Measurements from ENCODE around the gene MEF2A.

MEF2A gene

DNA sequence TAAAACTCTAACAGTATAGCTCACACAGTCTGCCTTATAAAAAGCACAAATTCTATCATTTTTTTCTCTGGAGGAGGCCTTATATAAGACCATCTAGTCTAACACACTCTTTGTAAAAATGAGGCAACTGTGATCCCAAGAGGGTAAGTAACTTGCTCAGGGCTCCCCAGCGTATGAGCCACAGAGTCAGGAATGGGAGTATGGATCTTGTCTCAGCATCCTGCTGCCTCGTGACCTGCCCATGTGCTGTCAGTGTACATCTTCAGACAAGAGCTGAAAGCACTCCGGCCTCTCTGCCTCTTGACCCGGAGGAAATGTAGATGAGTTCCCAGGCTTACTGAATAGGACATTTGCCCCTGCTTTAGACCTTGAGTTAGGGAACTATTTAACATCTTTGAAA, 28.4 kb upstream of the MEF2A start:
- H3K27ac ChIP-seq: no peak overlapping the region
- TF ChIP-seq, protein P1, sequence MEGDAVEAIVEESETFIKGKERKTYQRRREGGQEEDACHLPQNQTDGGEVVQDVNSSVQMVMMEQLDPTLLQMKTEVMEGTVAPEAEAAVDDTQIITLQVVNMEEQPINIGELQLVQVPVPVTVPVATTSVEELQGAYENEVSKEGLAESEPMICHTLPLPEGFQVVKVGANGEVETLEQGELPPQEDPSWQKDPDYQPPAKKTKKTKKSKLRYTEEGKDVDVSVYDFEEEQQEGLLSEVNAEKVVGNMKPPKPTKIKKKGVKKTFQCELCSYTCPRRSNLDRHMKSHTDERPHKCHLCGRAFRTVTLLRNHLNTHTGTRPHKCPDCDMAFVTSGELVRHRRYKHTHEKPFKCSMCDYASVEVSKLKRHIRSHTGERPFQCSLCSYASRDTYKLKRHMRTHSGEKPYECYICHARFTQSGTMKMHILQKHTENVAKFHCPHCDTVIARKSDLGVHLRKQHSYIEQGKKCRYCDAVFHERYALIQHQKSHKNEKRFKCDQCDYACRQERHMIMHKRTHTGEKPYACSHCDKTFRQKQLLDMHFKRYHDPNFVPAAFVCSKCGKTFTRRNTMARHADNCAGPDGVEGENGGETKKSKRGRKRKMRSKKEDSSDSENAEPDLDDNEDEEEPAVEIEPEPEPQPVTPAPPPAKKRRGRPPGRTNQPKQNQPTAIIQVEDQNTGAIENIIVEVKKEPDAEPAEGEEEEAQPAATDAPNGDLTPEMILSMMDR (conservative IDR thresholded peaks at IDR 0.05): no peak
- TF ChIP-seq ZFX (IDR thresholded peaks at IDR 0.05): no peak

DNA sequence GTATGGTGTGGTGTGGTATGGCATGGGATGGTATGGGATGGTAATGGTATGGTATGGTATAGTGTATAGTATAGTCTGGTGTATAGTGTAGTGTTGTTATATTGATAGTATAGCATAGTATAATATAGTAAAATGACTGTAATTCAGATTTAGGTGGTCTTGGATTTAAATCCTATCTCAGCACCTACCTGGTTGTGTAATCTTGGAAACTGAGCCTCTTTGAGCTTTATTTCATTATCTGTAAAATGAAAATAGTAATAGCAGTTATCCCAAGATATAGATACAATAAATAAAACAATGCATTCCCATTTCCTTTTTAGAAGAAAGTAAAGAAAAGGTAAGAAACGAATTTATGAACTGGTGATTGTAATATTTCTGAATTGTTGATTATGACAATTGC, 27.5 kb upstream of the MEF2A start:
- no peak overlapping the region for H3K27ac ChIP-seq

DNA sequence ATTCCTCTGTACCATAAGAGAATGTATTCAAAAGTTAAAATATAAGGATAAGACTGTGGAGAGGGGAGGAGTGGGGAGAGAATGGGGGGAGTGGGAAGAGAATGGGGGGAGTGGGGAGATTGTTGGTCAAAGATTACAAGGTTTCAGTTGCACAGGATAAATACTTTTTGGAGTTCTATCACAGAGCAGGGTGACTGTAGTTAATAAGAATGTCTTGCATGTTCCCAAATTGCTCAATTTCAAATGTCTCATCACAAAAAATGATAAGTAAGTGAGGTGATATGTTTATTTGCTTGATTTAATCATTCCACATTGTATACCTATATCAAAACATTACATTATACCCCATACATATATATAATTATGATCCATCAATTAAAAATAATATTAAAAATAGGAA, 23.0 kb upstream of the MEF2A start:
- TF ChIP-seq, protein P1 (conservative IDR thresholded peaks at IDR 0.05): no peak
- TF ChIP-seq ZFX (IDR thresholded peaks at IDR 0.05): no peak
- H3K27ac ChIP-seq: no peak overlapping the region

More for the DNA sequence above, 27.5 kb upstream of the MEF2A start:
- TF ChIP-seq ZFX (IDR thresholded peaks at IDR 0.05): no peak

DNA sequence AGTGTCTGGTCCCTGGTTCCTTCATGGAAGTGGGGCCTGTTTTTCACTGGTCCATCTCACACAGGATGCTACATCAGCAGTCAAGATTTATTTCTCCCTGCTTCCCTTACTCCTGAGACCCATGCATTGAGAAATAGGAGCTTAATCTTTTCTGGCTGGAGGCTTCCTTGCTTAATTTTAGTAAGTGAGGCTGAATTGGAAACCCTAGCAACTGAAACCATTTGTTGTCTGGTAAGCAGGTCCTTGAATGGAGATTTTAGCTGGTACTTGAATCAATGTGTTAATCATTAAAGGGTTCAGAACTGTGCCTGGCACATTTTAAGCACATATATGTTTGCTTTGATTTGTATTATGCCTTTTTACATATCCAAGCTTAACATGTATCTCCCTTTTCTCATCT, 20.2 kb upstream of the MEF2A start:
- H3K27ac ChIP-seq: no peak overlapping the region
- TF ChIP-seq, protein P1 (conservative IDR thresholded peaks at IDR 0.05): no peak
- no peak for TF ChIP-seq ZFX (IDR thresholded peaks at IDR 0.05)

DNA sequence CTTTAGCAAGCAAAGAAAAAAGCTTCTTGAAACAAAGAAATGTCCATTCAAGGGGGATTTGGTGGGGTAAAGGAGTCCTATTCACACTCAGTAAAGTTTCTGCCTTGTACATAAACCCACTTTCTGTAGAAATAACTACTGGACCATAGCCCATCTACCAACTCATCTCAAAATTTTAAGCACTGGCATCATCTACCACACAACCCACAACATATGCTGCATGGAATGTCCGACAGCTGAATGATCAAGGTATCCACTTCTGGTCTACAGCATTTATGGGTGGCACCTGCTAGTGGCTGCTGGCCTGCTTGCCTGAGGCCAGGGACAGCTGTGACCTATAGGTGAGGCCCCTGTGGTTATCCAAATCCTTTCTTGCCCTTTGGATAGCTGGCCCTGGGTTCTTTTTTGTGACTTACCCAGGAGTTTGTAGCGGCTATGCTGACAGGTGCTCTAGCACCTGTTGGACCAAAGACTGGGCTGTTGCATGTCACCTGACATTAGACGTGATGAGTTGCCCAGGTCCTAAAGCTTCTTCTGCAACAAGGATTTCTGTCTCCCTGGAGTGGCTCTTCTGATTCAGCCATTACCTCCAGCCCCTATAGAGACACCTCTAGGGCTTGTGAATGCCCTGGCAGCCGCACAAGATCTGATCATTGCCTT, 19.2 kb upstream of the MEF2A start:
- no peak overlapping the region for H3K27ac ChIP-seq
- TF ChIP-seq, protein P1 (conservative IDR thresholded peaks at IDR 0.05): no peak
- TF ChIP-seq ZFX (IDR thresholded peaks at IDR 0.05): no peak

DNA sequence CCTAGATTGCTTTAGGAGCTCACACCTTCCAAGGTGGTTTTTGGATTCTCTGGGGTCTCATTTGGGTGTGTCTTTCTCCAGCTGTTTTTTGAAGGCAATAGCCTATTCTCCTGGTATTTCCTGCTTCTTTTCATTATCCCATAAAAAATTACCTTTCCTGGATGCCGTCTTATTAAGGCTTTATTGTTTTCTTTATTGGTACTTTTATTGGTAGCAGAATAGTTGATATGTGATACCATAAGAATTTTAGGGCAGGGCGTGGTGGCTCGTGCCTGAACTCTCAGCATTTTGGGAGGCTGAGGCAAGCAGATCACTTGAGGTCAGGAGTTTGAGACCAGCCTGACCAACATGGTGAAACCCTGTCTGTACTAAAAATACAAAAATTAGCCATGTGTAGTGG, 18.3 kb upstream of the MEF2A start:
- TF ChIP-seq, protein P1 (conservative IDR thresholded peaks at IDR 0.05): no peak
- TF ChIP-seq ZFX (IDR thresholded peaks at IDR 0.05): no peak

DNA sequence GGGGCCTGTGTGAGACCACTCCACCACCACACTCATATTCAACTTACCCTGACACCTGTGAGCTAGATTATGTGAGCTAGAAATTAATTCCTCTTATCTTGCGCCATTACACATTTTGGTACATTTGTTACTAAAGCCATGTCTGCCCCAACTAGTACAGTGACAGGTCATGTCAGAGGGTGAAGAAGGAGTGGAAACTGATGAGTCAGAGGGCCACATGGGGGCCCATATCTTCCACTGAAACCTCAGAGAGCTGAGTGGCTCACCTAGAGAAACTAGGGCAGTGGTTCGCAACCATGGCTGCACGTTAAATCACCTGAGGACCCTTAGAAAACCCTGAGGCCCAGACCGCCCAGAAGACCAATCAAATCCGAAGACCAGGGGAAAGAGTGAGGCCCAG, 15.7 kb upstream of the MEF2A start:
- H3K27ac ChIP-seq: no peak overlapping the region
- TF ChIP-seq, protein P1 (conservative IDR thresholded peaks at IDR 0.05): no peak
- TF ChIP-seq ZFX (IDR thresholded peaks at IDR 0.05): no peak

More for the DNA sequence above, 18.3 kb upstream of the MEF2A start:
- no peak overlapping the region for H3K27ac ChIP-seq

DNA sequence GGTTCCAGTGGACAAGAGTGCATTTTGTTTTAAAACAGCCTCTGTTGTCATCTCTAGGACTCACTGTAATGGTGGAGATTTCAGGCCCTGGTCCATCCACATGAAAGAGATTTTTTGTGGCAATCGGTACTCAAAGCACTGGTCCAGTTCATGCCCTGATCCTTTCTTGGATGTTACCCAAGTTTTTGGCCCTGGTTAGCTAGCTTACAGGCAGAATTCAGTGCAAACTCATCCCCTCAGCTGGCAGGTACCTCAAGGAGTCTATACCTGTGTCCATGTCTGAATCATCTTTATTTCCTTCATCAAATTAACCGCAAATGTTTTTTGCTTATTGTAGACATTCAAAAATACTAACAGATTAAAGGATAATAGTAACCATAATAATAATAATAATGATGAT, 13.7 kb upstream of the MEF2A start:
- TF ChIP-seq, protein P1 (conservative IDR thresholded peaks at IDR 0.05): no peak
- TF ChIP-seq ZFX (IDR thresholded peaks at IDR 0.05): no peak
- H3K27ac ChIP-seq: no peak overlapping the region

Data from C4-2B (cell line).